DMS53 (cell line): Measurements from ENCODE around the gene PSTPIP2.
"Not testable (repeated sequence)": the region's sequence is repeated elsewhere in the genome, so short reads cannot be mapped to it uniquely, and the experiment has no call there.

Source experiments
- DNase-seq: peaks from one replicate; lab custom pipeline; 2025; lab: John Stamatoyannopoulos, UW

The PSTPIP2 gene

GRCh38 chr18:46037512-46038305 lies 34.4 kb downstream of the PSTPIP2 start:
- DNase-seq, result no peak

DNA sequence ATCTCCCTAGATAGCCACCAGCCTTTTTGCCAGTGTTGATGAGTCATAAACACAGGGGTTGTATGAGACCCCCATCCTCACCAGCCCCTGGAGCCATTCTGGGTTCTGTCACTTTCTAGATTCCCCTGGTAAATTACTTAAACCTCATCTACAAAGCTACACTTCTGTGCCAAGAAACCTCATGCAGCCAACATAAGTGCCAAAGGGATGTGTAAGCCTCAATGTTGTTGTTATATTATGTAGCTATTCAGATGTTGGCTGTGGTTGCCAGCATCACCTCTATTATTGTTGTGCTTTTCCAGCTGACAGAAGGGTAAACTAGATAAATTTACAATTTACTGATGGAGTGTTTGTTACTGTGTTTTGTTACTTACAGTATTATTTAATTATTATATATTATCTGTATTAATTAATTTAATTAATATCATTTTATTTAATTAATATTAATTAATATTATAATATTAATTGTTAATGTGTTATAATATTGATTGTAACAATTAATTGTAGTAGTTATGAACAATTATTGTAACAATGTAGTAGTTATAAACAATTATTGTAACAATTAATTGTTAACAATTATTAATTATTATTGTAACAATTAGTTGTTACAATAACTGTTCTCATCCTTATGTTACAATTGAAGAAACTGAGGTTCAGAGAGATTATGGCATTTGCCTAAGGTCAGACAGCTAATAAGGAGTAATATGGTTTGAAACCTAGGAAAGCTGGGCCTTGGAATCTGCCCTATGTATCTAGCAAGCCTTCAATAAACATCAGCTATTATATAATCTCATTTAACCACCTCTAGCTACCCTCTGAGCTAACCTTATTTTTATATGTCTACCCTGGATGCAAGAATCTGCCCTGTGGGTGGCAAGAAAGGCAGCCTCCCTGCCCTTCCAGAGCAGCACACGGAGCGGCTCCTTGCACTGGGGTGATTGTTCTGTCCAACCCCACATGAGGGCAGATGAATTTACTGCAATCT lies 36.1 kb downstream of the PSTPIP2 start:
- no peak for DNase-seq

GRCh38 chr18:46034230-46034629 lies 37.8 kb downstream of the PSTPIP2 start:
- no peak for DNase-seq

DNA sequence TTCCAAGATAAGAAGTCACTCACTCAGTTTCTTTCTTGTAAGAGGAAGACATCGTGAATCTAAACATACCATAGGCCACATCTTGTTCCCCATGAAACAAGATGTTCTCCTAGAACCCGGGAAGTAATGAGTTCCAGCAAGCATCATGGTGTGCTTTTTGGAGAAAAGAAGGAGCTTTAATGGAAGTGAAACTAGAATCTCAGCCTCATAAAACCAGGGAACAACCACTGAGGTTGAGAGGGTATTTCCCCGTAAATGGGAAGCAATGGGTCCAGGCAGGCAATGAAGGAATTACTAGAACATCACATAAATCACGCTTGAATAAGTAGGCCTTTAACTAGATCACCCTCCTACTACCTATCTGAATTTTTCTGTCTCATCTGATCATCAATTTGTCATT lies 40.3 kb downstream of the PSTPIP2 start:
- no peak for DNase-seq

GRCh38 chr18:46028536-46028891 lies 43.5 kb downstream of the PSTPIP2 start:
- peak; percentile 43 for DNase-seq

DNA sequence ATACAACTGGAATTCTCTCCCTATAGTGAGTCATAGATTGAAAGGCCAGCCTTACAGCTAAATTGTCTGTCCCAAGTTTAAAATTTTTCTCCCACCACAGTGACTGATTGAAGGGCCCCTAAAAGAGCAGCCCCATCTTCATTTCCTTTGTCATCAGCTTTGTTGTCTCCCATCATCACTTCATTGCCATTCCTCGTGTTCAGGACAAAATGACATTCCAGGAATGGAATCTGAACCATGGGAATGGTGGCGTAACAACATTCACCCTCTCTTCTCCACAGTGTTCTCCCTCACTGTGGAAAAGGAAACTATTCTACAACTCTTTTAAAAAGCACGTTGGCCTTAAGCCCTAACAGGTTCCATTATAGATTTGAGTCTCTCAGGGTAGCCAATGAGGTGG lies 52.1 kb downstream of the PSTPIP2 start:
- DNase-seq, result no peak

DNA sequence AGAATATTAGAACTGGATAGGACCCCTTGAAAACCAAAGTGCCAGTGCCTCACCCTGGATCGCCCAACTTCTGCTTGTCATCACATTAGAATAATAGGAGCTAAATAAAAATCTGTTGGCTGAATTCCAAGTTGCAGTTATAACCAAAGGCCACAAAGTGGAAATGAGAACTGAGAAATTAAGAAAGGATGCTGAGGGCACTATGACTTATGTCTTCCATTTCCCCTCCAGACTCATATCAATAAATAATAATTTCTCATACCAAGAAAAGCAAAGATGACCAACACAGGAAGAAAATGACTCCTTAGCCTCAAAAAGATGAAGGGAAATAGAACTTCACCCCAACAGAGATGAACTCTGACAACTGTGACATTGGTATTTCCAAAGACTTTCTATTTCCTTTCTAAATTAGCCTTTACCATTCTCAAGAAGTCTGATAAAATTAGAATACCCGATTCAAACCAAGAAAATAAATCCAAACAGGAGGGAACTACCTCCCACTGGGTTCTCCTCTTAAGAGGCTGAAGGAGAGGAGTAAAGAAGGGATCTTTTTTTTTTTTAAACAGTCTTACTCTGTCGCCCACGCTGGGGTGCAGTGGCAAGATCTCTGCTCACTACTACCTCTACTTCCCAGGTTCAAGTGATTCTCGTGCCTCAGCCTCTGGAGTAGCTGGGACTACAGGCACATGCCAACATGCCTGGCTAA lies 58.4 kb downstream of the PSTPIP2 start:
- no peak for DNase-seq

- no peak for DNase-seq
Observed at GRCh38 chr18:46010676-46011075, 61.4 kb downstream of the PSTPIP2 start.

GRCh38 chr18:46010050-46010449 lies 62.0 kb downstream of the PSTPIP2 start:
- DNase-seq, result no peak

GRCh38 chr18:46009125-46009840 lies 62.8 kb downstream of the PSTPIP2 start:
- DNase-seq, result no peak

- no peak for DNase-seq
Observed at GRCh38 chr18:46008531-46008930, 63.5 kb downstream of the PSTPIP2 start.

GRCh38 chr18:46007165-46007564 lies 64.9 kb downstream of the PSTPIP2 start:
- DNase-seq, result no peak

GRCh38 chr18:46002934-46003333 lies 69.1 kb downstream of the PSTPIP2 start:
- DNase-seq, result no peak

- DNase-seq, result no peak
Observed at GRCh38 chr18:46001892-46002291, 70.2 kb downstream of the PSTPIP2 start.

DNA sequence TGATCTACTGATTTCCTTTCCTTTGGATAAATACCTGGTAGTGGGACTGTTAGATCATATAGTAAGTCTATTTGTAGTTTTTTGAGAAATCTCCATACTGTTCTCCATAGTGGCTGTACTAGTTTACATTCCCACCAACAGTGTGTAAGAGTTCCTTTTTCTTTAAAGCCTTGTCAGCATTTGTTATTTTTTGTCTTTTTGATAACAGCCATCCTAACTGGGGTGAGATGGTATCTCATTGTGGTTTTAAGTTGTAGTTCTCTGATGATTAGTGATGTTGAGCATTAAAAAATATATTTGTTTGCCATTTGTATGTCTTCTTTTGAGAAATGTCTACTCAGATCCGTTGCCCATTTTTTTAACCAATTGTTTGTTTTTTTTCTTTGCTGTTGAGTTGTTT lies 71.0 kb downstream of the PSTPIP2 start:
- no peak for DNase-seq

- no peak for DNase-seq
Observed at GRCh38 chr18:45999536-45999935, 72.5 kb downstream of the PSTPIP2 start.

- DNase-seq, result no peak
Observed at GRCh38 chr18:45998244-45998643, 73.8 kb downstream of the PSTPIP2 start.

DNA sequence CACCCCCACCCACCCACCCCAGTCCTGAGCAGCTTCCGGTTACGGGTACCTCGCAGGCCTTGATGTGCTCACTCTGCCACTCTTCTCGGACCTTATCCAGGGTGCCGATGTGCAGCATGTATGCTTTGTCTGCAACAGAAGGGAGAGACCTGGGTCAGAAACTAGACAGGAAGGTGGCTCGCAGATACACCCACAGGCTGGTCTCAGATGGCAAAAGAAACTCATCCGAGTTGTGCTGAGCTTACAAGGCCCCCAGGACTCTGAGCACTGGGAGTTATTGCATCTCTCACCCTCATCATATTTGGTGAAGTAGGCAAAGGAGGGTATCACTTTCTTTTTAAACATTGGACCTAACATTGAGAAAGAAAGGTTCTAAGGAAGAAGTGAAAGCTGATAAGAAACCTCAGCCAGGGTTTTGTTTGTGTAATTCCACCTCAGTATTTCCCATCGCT lies 74.3 kb downstream of the PSTPIP2 start:
- no peak for DNase-seq

DNA sequence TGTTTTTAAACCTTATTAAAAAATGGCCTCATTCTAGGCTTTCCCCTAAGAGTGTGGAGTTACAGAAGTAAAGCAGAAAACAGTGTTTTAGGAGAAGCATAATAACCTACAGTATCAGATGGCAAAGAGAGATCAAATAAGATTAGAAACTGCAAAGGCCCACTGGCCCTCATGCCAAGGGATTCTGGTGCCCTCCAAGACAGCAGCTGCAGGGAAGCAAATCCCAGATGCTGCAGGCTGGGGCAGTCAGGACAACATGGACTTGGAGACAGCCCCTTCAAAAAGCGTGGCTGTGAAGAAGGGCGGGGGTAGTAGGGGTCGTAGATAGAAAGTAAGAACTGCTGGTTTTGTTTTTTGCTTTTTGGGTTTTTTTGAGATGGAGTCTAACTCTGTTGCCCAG lies 76.6 kb downstream of the PSTPIP2 start:
- DNase-seq, result no peak

- no peak for DNase-seq
Observed at GRCh38 chr18:45993438-45993837, 78.6 kb downstream of the PSTPIP2 start.

GRCh38 chr18:45992527-45992926 lies 79.5 kb downstream of the PSTPIP2 start:
- DNase-seq, result not testable (repeated sequence)

DNA sequence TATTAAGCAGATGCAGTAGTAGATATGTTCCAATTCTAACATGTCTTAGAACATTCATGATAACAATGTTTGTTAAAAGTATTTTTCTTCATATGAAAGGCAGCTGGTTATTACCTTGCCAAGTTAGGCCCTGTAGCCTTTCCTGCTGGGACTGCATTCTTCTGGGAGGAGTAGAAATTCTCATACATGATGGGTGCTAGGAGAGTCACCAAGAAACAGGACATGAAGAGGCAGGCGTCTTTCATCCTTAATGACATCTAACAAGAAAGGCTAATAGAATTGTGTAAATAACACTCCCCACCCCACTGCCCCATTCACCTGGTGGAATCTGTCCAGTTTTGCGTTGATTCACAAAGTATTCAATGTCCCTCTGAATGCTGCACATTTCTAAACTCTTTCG lies 80.3 kb downstream of the PSTPIP2 start:
- no peak for DNase-seq
